SH-SY5Y (cell line): ENCODE results near the gene PLEK2.

ENCODE experiments used
- GATA2 ChIP-seq: IDR thresholded peaks from 2 replicates; pipeline ENCODE4 v1.6.1; 2011; ENCODE audit warnings: mild to moderate bottlenecking, low read depth, low read length
- GATA3 ChIP-seq: IDR thresholded peaks from 2 replicates; pipeline ENCODE4 v1.6.1; 2011; ENCODE audit warnings: low read depth, mild to moderate bottlenecking, low read length, moderate library complexity

DNA sequence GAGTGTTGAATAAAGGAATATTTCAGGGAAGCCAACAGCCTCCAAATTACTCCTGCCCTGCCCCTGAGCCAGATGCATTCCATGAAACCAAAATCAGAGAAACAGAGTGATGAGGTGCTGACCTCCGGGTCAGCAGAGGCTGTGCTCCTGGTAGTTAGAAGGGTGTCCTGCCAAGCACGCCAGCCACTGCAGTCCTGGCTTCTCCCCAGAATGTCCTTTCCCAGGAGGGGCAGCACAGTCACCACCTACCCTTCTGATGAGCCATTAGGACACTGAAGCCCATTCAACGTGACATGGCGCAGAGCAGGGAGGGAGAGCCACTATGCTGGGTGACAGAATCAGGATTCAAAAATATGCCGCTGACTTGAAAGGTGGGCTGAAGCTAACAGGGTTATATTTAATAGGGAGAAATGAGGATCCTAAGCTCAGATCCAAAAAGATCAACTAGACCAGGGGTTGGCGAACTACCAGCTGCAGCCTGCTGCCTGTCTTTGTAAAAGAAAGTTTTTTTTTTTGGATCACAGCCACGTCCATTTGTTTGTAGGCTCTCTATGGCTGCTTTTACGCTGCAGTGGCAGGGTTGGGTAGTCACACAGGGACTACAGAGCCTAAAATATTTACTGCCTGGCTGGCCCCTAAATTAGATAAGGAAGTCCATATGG, 34.5 kb upstream of the PLEK2 start:
- no peak for TF ChIP-seq GATA2
- TF ChIP-seq GATA3: no peak
